HG03280 (cell line): Measurements from ENCODE around the gene SPANXN1.
"Not testable (repeated sequence)": the region's sequence is repeated elsewhere in the genome, so short reads cannot be mapped to it uniquely, and the experiment has no call there.

ENCODE experiments used
- ATAC-seq: cut with Tn5 transposase; IDR thresholded peaks from one replicate; pipeline ENCODE4 v1.9.1; 2021; ENCODE audit warnings: mild to moderate bottlenecking, moderate library complexity; ENCODE audit not compliant: unreplicated experiment

The SPANXN1 gene

GRCh38 chrX:145247203-145247602 is at the start of gene SPANXN1:
Gene SPANXN1, plus strand, starts transcription at chrX:145247503. Its CDS starts 84 bp downstream, at chrX:145247587.
- not testable (repeated sequence) for ATAC-seq

- ATAC-seq, result no peak
These were observed 48.2 kb upstream of the SPANXN1 start for GRCh38 chrX:145199078-145199477.

- ATAC-seq, result no peak
These were observed 33.8 kb upstream of the SPANXN1 start for GRCh38 chrX:145213504-145213903.

- ATAC-seq, result no peak
These were observed 44.9 kb downstream of the SPANXN1 start for GRCh38 chrX:145292218-145292617.
